Mammary epithelial cell (primary cell): ENCODE measurements around the gene GMCL1.

Experiments used
- CTCF ChIP-seq, 2 donors: IDR thresholded peaks in 1 of 2; conservative IDR thresholded peaks in 1 of 2; 2 replicates each; pipeline ENCODE4 v1.5.1; 2011 to 2012; ENCODE audit warnings: inconsistent platforms in 2 of 2, low read length in 2 of 2, mild to moderate bottlenecking in 2 of 2, control low read depth in 1 of 2, low read depth in 1 of 2; ENCODE audit not compliant: insufficient read depth in 1 of 2; ENCODE audit errors: extremely low read depth in 1 of 2
- EZH2 ChIP-seq: IDR thresholded peaks from 2 replicates; pipeline ENCODE4 v1.6.1; 2012; ENCODE audit warnings: low read length, inconsistent platforms, borderline replicate concordance

- TF ChIP-seq CTCF (conservative IDR thresholded peaks at IDR 0.05 in 1 of 2, IDR thresholded peaks at IDR 0.05 in 1 of 2; ENCODE audit: extremely low read depth in 1 of 2, insufficient read depth in 1 of 2, low read depth in 1 of 2, low read length in 2 of 2) (no peak), EZH2 (no peak)
Observed at GRCh38 chr2:69811591-69811990, 17.9 kb upstream of the GMCL1 start.
